ENCODE results near the gene COL1A2. TPM values are rescaled to one million over a fixed set of nuclear protein-coding genes. Genes with fewer than 3 reads are reported as not detected.

Gene COL1A2
- total RNA-seq, 2 donors from 2014 or later, result not detected

DNA sequence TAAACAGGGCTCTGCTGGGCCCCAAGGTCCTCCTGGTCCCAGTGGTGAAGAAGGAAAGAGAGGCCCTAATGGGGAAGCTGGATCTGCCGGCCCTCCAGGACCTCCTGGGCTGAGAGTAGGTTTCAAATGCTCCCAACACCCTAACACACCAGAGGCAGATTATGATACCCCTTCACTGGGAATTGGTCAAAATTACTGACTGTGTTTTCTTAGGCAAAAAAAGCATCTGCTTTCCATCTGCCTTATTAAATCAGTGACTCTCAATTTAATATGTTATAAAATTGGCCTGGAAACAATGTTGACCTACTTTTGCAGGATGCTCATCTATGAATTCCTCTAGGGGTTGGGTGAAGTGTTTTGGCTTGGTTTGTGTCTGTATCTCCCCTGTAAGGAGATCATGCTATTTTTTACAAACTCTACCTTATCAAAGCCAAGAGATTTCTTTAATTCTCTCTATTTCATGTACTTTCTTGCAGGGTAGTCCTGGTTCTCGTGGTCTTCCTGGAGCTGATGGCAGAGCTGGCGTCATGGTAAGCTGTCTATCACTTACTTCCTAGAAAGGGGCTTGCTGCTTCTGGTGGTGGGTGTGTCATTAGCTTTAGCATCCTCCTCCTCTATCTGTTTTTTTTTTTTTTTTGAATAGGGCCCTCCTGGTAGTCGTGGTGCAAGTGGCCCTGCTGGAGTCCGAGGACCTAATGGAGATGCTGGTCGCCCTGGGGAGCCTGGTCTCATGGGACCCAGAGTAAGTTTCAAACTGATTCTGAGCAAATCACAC, 15.9 kb downstream of the COL1A2 start:
- Mint-ChIP-seq H3K27ac (no peak overlapping the region), H3K36me3 (ENCODE audit: low read depth) (no peaks in the 10 kb centered on the region)

GRCh38 chr7:94411188-94411466, 16.4 kb downstream of the COL1A2 start:
- no peaks in the 10 kb centered on the region for H3K4me1 Mint-ChIP-seq
- H3K27me3 Mint-ChIP-seq, result peaks cover 12% of the 10 kb centered on the region
- no peak for ATAC-seq (replicated peaks)
- no peaks in the 10 kb centered on the region for H3K36me3 Mint-ChIP-seq (ENCODE audit: low read depth)
- no peak overlapping the region for H3K4me3 Mint-ChIP-seq
- no peaks in the 10 kb centered on the region for H3K9me3 Mint-ChIP-seq
- H3K27ac Mint-ChIP-seq, result no peak overlapping the region

More for the DNA sequence above, 15.9 kb downstream of the COL1A2 start:
- H3K9me3 Mint-ChIP-seq, result no peaks in the 10 kb centered on the region
- no peak overlapping the region for H3K4me3 Mint-ChIP-seq
- no peak for ATAC-seq (replicated peaks)
- peaks cover 12% of the 10 kb centered on the region for H3K27me3 Mint-ChIP-seq
- no peaks in the 10 kb centered on the region for H3K4me1 Mint-ChIP-seq

- Mint-ChIP-seq H3K4me1 (no peaks in the 10 kb centered on the region), H3K9me3 (no peaks in the 10 kb centered on the region), H3K36me3 (ENCODE audit: low read depth) (no peaks in the 10 kb centered on the region), H3K27me3 (peaks cover 15% of the 10 kb centered on the region), H3K27ac (no peak overlapping the region), H3K4me3 (no peak overlapping the region)
- no peak for ATAC-seq (replicated peaks)
Observed at GRCh38 chr7:94412762-94413322, 18.1 kb downstream of the COL1A2 start.

DNA sequence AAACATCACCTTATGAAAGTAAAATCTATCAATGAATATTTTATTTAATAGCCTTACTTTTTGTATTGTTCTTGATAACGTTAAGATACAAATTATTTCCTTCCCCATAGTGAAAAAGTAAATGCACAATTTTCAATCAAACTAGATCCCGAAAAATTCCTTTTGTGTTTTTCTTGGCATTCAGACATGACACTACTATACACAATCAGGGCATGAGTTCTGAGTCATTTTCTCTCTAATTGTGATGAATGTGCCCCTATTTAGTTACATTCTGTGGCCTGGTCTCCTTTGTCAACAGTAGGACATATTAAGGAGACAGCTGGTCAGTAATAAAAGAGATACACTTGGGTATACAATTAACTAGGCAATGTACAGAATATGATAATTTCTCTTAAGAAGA, 19.8 kb downstream of the COL1A2 start:
- no peak overlapping the region for H3K27ac Mint-ChIP-seq
- H3K9me3 Mint-ChIP-seq, result no peaks in the 10 kb centered on the region
- peaks cover 11% of the 10 kb centered on the region for H3K27me3 Mint-ChIP-seq
- H3K36me3 Mint-ChIP-seq (ENCODE audit: low read depth), result no peaks in the 10 kb centered on the region
- ATAC-seq (replicated peaks), result no peak
- no peak overlapping the region for H3K4me3 Mint-ChIP-seq
- no peaks in the 10 kb centered on the region for H3K4me1 Mint-ChIP-seq

- Mint-ChIP-seq H3K27ac (no peak overlapping the region), H3K36me3 (ENCODE audit: low read depth) (no peaks in the 10 kb centered on the region), H3K4me3 (no peak overlapping the region), H3K27me3 (peaks cover 15% of the 10 kb centered on the region), H3K4me1 (no peaks in the 10 kb centered on the region), H3K9me3 (no peaks in the 10 kb centered on the region)
- no peak for ATAC-seq (replicated peaks)
Observed at GRCh38 chr7:94414980-94415379, 20.3 kb downstream of the COL1A2 start.

DNA sequence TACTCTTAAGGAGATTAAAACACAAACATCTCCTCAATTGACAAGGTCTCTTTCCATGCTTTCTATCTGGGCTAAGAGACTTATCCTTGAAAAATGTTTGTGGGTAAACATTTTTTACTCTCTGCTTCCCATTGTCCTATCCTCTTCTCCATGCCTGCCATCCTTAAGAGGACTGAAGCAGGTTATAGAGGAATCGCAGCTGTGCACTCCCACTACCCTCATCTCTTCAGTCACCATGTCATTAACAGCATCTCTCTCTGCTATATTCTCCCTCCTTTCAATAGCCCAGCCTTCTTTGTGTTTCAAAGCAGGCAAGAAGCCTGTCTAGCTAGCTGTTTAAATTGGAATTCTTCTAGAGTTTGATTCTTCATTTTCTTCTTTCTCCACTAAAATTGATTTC, 22.6 kb downstream of the COL1A2 start:
- ATAC-seq (replicated peaks), result no peak
- Mint-ChIP-seq H3K9me3 (no peaks in the 10 kb centered on the region), H3K4me1 (no peaks in the 10 kb centered on the region), H3K27me3 (peaks cover 15% of the 10 kb centered on the region), H3K4me3 (no peak overlapping the region), H3K27ac (no peak overlapping the region), H3K36me3 (ENCODE audit: low read depth) (no peaks in the 10 kb centered on the region)

DNA sequence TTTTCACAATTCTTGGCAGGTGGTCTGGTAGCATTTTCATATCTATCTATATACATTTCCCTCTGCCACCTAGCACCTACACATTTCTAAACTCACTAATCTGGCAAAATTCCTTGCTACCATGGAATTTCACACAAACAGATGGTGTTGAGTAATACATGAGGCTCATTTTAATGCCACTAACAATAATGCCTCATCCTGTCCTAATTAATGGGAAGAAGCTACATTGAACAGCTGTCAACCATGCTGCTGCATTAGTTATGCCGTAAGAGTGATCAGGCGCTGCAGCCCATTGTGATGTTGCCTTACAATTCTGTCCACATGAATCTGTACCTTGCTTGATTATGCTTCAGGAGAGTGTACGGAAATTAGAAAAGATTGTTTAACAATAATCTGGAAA, 23.2 kb downstream of the COL1A2 start:
- Mint-ChIP-seq H3K4me3 (no peak overlapping the region), H3K27me3 (peaks cover 15% of the 10 kb centered on the region), H3K36me3 (ENCODE audit: low read depth) (no peaks in the 10 kb centered on the region), H3K27ac (no peak overlapping the region), H3K4me1 (no peaks in the 10 kb centered on the region), H3K9me3 (no peaks in the 10 kb centered on the region)
- no peak for ATAC-seq (replicated peaks)

- Mint-ChIP-seq H3K4me3 (no peak overlapping the region), H3K9me3 (no peaks in the 10 kb centered on the region), H3K4me1 (no peaks in the 10 kb centered on the region), H3K27me3 (peaks cover 16% of the 10 kb centered on the region), H3K27ac (no peak overlapping the region), H3K36me3 (ENCODE audit: low read depth) (no peaks in the 10 kb centered on the region)
- ATAC-seq (replicated peaks), result no peak
Observed at GRCh38 chr7:94418851-94419250, 24.2 kb downstream of the COL1A2 start.

- peaks cover 15% of the 10 kb centered on the region for H3K27me3 Mint-ChIP-seq
- H3K27ac Mint-ChIP-seq, result no peak overlapping the region
- H3K4me3 Mint-ChIP-seq, result no peak overlapping the region
- no peaks in the 10 kb centered on the region for H3K4me1 Mint-ChIP-seq
- H3K36me3 Mint-ChIP-seq (ENCODE audit: low read depth), result no peaks in the 10 kb centered on the region
- H3K9me3 Mint-ChIP-seq, result no peaks in the 10 kb centered on the region
- ATAC-seq (replicated peaks), result no peak
Observed at GRCh38 chr7:94420328-94420727, 25.6 kb downstream of the COL1A2 start.

- no peaks in the 10 kb centered on the region for H3K36me3 Mint-ChIP-seq (ENCODE audit: low read depth)
- no peaks in the 10 kb centered on the region for H3K4me1 Mint-ChIP-seq
- no peak overlapping the region for H3K4me3 Mint-ChIP-seq
- ATAC-seq (replicated peaks), result no peak
- peaks cover 15% of the 10 kb centered on the region for H3K27me3 Mint-ChIP-seq
- no peaks in the 10 kb centered on the region for H3K9me3 Mint-ChIP-seq
- H3K27ac Mint-ChIP-seq, result no peak overlapping the region
Observed at GRCh38 chr7:94421681-94422080, 27.0 kb downstream of the COL1A2 start.

DNA sequence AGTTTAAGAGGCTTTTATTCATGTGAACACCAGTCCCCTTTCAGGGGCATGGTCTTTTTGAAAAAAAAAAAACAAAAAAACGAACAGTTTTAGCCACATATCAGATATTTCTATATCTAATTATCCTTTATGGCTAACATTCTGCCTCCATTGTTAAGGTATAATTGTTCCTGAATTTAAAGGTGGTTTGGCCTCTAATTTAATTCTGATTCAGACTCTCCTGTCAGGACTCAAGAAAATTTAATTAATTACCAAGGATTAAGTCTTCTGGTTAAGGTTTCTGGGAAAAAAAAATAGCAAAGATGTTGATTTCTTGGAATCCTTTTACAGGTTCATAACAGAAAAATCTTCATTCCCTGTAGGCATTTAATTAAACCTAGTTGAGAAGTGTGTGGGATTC, 27.4 kb downstream of the COL1A2 start:
- no peaks in the 10 kb centered on the region for H3K4me1 Mint-ChIP-seq
- ATAC-seq (replicated peaks), result no peak

DNA sequence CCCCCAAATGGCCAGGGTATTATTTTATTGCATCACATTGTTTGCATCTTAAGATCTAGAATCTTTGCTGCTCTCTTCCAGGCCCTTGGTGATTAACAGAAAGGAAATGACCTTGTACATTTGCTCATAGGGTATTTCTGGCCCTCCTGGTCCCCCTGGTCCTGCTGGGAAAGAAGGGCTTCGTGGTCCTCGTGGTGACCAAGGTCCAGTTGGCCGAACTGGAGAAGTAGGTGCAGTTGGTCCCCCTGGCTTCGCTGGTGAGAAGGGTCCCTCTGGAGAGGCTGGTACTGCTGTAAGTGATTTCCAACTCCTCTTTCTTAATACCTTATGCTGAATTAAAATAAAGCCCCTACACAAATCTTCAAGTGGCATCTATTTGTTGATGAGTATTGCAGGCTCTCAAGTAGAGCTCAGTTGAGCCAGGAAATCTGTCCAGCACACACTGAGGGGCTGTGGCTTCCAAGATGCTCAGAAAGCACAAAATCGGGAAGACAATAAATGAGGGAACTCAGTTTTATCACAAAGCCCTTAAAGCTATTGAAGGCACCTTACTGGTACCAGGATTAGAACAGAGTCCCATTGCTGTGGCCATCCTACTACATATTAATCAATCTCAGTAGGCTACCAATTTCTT, 28.2 kb downstream of the COL1A2 start:
- H3K9me3 Mint-ChIP-seq, result no peaks in the 10 kb centered on the region
- no peak overlapping the region for H3K4me3 Mint-ChIP-seq
- no peak overlapping the region for H3K27ac Mint-ChIP-seq
- H3K36me3 Mint-ChIP-seq (ENCODE audit: low read depth), result no peaks in the 10 kb centered on the region
- no peaks in the 10 kb centered on the region for H3K4me1 Mint-ChIP-seq
- peaks cover 11% of the 10 kb centered on the region for H3K27me3 Mint-ChIP-seq
- no peak for ATAC-seq (replicated peaks)

More for the DNA sequence above, 27.4 kb downstream of the COL1A2 start:
- H3K27me3 Mint-ChIP-seq, result peaks cover 15% of the 10 kb centered on the region
- no peak overlapping the region for H3K27ac Mint-ChIP-seq
- H3K4me3 Mint-ChIP-seq, result no peak overlapping the region
- H3K36me3 Mint-ChIP-seq (ENCODE audit: low read depth), result no peaks in the 10 kb centered on the region
- H3K9me3 Mint-ChIP-seq, result no peaks in the 10 kb centered on the region

DNA sequence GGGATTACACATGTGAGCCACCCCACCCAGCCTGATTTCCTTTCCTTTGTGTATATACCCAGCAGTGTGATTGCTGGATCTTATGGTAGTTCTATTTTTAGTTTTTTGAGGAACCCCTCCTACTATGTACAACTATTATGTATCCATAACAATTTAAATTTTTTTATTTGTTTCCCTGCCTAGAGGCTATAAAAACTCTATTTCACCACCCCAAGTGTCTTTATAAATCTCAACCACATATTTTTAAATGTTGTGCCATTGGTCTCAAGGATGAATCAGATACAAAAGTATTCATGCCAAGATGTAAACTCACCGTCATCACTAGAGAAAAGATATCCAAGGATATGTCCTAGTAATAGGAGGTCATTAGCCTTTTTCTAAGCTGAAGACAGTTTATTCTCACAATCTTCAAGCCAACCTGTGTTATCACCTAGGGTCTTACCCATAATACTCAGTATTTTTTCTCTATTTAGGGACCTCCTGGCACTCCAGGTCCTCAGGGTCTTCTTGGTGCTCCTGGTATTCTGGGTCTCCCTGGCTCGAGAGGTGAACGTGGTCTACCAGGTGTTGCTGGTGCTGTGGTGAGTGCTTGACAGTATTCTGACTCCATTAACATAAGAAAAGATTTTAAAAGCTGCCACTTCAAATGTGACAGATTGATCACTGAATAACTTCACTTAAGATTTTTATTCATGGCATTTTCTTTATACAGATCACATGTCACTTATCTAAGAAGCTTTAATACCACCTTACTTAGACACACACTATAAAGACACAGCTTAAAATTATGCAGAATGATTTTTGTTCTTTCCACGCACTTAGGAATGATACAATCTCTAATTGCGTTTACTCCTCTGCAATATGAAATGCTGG, 29.4 kb downstream of the COL1A2 start:
- no peak for ATAC-seq (replicated peaks)
- no peaks in the 10 kb centered on the region for H3K4me1 Mint-ChIP-seq
- H3K27ac Mint-ChIP-seq, result no peak overlapping the region
- H3K4me3 Mint-ChIP-seq, result no peak overlapping the region
- no peaks in the 10 kb centered on the region for H3K9me3 Mint-ChIP-seq
- H3K36me3 Mint-ChIP-seq (ENCODE audit: low read depth), result no peaks in the 10 kb centered on the region
- peaks cover 11% of the 10 kb centered on the region for H3K27me3 Mint-ChIP-seq

DNA sequence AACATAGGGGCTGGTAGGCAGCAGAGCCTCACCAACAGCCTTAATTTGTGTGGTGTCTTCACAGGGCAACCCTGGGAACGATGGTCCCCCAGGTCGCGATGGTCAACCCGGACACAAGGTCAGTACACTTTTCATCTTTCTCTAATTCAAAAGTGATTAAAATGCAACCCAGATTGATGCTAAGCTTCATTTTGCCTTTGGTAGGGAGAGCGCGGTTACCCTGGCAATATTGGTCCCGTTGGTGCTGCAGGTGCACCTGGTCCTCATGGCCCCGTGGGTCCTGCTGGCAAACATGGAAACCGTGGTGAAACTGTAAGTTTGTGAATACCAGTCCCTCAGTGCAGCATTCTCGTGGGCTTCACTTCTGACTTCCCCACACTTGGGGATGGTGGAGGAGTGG, 30.9 kb downstream of the COL1A2 start:
- H3K4me3 Mint-ChIP-seq, result no peak overlapping the region
- peaks cover 6% of the 10 kb centered on the region for H3K27me3 Mint-ChIP-seq
- no peak overlapping the region for H3K27ac Mint-ChIP-seq
- H3K4me1 Mint-ChIP-seq, result no peaks in the 10 kb centered on the region
- no peaks in the 10 kb centered on the region for H3K9me3 Mint-ChIP-seq
- no peak for ATAC-seq (replicated peaks)
- H3K36me3 Mint-ChIP-seq (ENCODE audit: low read depth), result no peaks in the 10 kb centered on the region

Measured in activated T-helper 17 cell treated with anti-CD3 and anti-CD28 coated beads, Interleukin-2, amount 50 U/mL, for 72 hours (primary cell).